Endothelial cell of umbilical vein (primary cell): Measurements from ENCODE around the gene DPH2. TPM values are rescaled to one million over a fixed set of nuclear protein-coding genes. Genes with fewer than 3 reads are reported as not detected.
A peak's percentile ranks its signal among the peaks of the same experiment; 100 is the strongest.

Source experiments
- BruUV-seq: library from RNA; stranded (reverse); fragments of 400-500 nt; replicated peaks from 2 replicates; lab custom pipeline; 2021; lab: Mats Ljungman, UMichigan
- CTCF ChIA-PET: fragments of 300-600, 350-600 bp; sonication (Branson Sonifier 250); formaldehyde crosslinking; loops from one replicate; lab custom pipeline; 2021; ENCODE audit warnings: antibody characterized with exemption, inconsistent platforms; lab: Charles Lee
- POLR2A ChIA-PET: fragments of 300-600, 350-600 bp; sonication (Branson Sonifier 250); formaldehyde crosslinking; loops from one replicate; lab custom pipeline; 2021; ENCODE audit warnings: antibody characterized with exemption, inconsistent platforms; lab: Charles Lee
- DNase-seq: peaks from one replicate; pipeline ENCODE4 v3.0.0-alpha.2; 2011; ENCODE audit warnings: low read depth, low spot score
- FAIRE-seq: peaks from 2 replicates; lab custom pipeline; 2011; peaks lifted over from hg19 to GRCh38; lab: Jason Lieb, UNC
- H2AFZ ChIP-seq: 2 replicates; pipeline ENCODE4 v1.6.0; 2012; ENCODE audit warnings: low read depth, low read length, control low read depth, inconsistent platforms
- H3K27ac ChIP-seq: 2 replicates; pipeline ENCODE4 v1.5.1; 2011; ENCODE audit warnings: low read depth, mild to moderate bottlenecking, control low read depth, low read length, moderate library complexity; ENCODE audit not compliant: insufficient read depth
- H3K27me3 ChIP-seq, 2 experiments: 2 replicates each; pipeline versions ENCODE4 v1.6.0 to v1.6.1; 2011; ENCODE audit warnings: low read length in 2 of 2, mixed read lengths in 1 of 2; ENCODE audit not compliant: control insufficient read depth in 2 of 2, insufficient read depth in 2 of 2
- H3K36me3 ChIP-seq, 2 experiments: 2 replicates in 1 of 2; 3 replicates in 1 of 2; pipeline ENCODE4 v1.5.1; 2011; ENCODE audit warnings: low read length in 2 of 2, mild to moderate bottlenecking in 1 of 2, moderate library complexity in 1 of 2; ENCODE audit not compliant: control insufficient read depth in 2 of 2, insufficient read depth in 2 of 2; ENCODE audit errors: extremely low read depth in 1 of 2
- H3K4me1 ChIP-seq: 3 replicates; pipeline ENCODE4 v1.5.1; 2011; ENCODE audit warnings: mild to moderate bottlenecking, low read length; ENCODE audit not compliant: control insufficient read depth, insufficient read depth; ENCODE audit errors: extremely low read depth
- H3K4me2 ChIP-seq: 2 replicates; pipeline ENCODE4 v1.6.1; 2011; ENCODE audit warnings: low read length, control low read depth, mixed read lengths; ENCODE audit not compliant: insufficient read depth
- H3K4me3 ChIP-seq, 3 experiments: fragments of 200-600 bp in 1 of 3; sonication (generic), shearing (Covaris generic) in 1 of 3; replicated peaks in 1 of 3; 2 replicates each; pipeline ENCODE4 v1.5.1; 2011 to 2016; ENCODE audit warnings: control low read depth in 3 of 3, low read length in 3 of 3, mild to moderate bottlenecking in 2 of 3, inconsistent platforms in 1 of 3, low read depth in 1 of 3, moderate library complexity in 1 of 3; ENCODE audit not compliant: insufficient read depth in 1 of 3
- H3K79me2 ChIP-seq: 2 replicates; pipeline ENCODE4 v1.6.0; 2012; ENCODE audit warnings: low read length, inconsistent platforms; ENCODE audit not compliant: control insufficient read depth, insufficient read depth
- H3K9ac ChIP-seq: replicated peaks from 2 replicates; pipeline ENCODE3; 2011; ENCODE audit warnings: low read length, control low read depth; ENCODE audit not compliant: insufficient read depth; ENCODE audit errors: extremely low read depth
- H3K9me1 ChIP-seq: replicated peaks from 3 replicates; pipeline ENCODE4 v1.6.0; 2011; ENCODE audit warnings: mild to moderate bottlenecking, low read length; ENCODE audit not compliant: control insufficient read depth, insufficient read depth; ENCODE audit errors: extremely low read depth
- H3K9me3 ChIP-seq: replicated peaks from 2 replicates; pipeline ENCODE4 v1.5.1; 2012; ENCODE audit warnings: low read length, inconsistent platforms; ENCODE audit not compliant: control insufficient read depth, insufficient read depth
- H4K20me1 ChIP-seq: replicated peaks from 2 replicates; pipeline ENCODE3; 2011; ENCODE audit warnings: mild to moderate bottlenecking, low read length; ENCODE audit not compliant: control insufficient read depth, insufficient read depth; ENCODE audit errors: extremely low read depth
- CTCF ChIP-seq, 2 donors: IDR thresholded peaks; 1 replicate in 1 of 2; 2 replicates in 1 of 2; pipeline ENCODE4 v1.5.1; 2011; ENCODE audit warnings: low read length in 2 of 2, mild to moderate bottlenecking in 2 of 2, moderate library complexity in 2 of 2, control low read depth in 1 of 2, inconsistent platforms in 1 of 2, low read depth in 1 of 2; ENCODE audit not compliant: insufficient read depth in 1 of 2; ENCODE audit errors: extremely low read depth in 1 of 2
- EZH2 ChIP-seq: IDR thresholded peaks from 2 replicates; pipeline ENCODE4 v1.6.1; 2012; ENCODE audit warnings: borderline replicate concordance, low read depth, mild to moderate bottlenecking, moderate library complexity, low read length, inconsistent platforms; ENCODE audit not compliant: severe bottlenecking
- FOS ChIP-seq: IDR thresholded peaks from 2 replicates; pipeline ENCODE4 v1.6.1; 2011; ENCODE audit warnings: mild to moderate bottlenecking, low read length, moderate library complexity, borderline replicate concordance; ENCODE audit not compliant: insufficient read depth
- GATA2 ChIP-seq: IDR thresholded peaks from 2 replicates; pipeline ENCODE4 v1.7.0; 2011; ENCODE audit warnings: low read depth, mild to moderate bottlenecking, moderate library complexity, mixed read lengths, low read length; ENCODE audit not compliant: insufficient read length, insufficient read depth
- JUN ChIP-seq: IDR thresholded peaks from 2 replicates; pipeline ENCODE4 v1.6.1; 2011; ENCODE audit warnings: borderline replicate concordance, low read depth; ENCODE audit not compliant: insufficient read length, insufficient read depth
- MAX ChIP-seq: IDR thresholded peaks from 2 replicates; pipeline ENCODE4 v1.6.1; 2011; ENCODE audit not compliant: insufficient read depth, insufficient read length
- MYC ChIP-seq: IDR thresholded peaks from one replicate; pipeline ENCODE4 v1.6.1; 2011; ENCODE audit warnings: mild to moderate bottlenecking, low read depth, low read length
- POLR2A ChIP-seq: IDR thresholded peaks from 2 replicates; pipeline ENCODE4 v1.6.1; 2012; ENCODE audit warnings: low read depth, mild to moderate bottlenecking, control low read depth, low read length
- POLR2AphosphoS5 ChIP-seq: IDR thresholded peaks from 2 replicates; pipeline ENCODE4 v1.6.1; 2012; ENCODE audit warnings: low read depth, mild to moderate bottlenecking, control low read depth, low read length, moderate library complexity; ENCODE audit not compliant: insufficient read depth
- dilution Hi-C: fragments of 300-500 bp; cut with MboI; formaldehyde crosslinking; loops from one replicate; pipeline ENCODE4 v1.15.0; 2019; ENCODE audit warnings: low sequenced_read_pairs; ENCODE audit not compliant: extremely low pct_ligation_motif_present
- intact Hi-C: fragments of 100-400 bp; cut with micrococcal nuclease; formaldehyde crosslinking; loops from one replicate; pipeline ENCODE4 v1.10.0; 2022
- polyA plus RNA-seq, 4 experiments: library from polyadenylated mRNA; depleted of rRNA in 3 of 4; stranded (reverse) in 3 of 4; unstranded in 1 of 4; fragments of >200 nt; gene quantifications; 2 replicates each; pipeline versions ENCODE4 v1.2.1 to v1.2.3, GENCODE V29; 2011 to 2012; ENCODE audit warnings: missing spikeins in 1 of 4
- total RNA-seq: library from RNA; stranded (reverse); gene quantifications from 2 replicates; pipeline ENCODE4 v1.2.3, GENCODE V29; 2021

The DPH2 gene
- total and polyA plus RNA-seq, 2 donors (not counting 3 experiments of a cell fraction or from before 2014, with no cell fraction given), result 28.1 to 59.1 TPM

DNA sequence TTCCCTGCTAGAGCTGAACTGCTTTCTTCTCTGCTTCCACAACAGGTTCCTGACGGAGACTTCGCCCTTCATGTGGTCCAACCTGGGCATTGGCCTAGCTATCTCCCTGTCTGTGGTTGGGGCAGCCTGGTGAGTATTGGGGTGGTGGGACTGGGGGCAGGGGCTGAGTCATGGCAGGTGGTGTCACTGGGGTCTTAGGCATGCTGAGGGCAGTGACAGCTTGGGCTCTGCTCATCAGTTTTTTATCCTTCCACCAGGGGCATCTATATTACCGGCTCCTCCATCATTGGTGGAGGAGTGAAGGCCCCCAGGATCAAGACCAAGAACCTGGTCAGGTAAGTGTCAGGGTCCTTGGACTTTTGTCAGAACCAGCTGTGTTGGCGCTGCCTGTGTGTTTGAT lies 6.2 kb downstream of the DPH2 start:
- intact Hi-C loops (no loop called here), dilution Hi-C loops (no loop called here)
- Histone ChIP-seq H3K9ac (peak overlapping the region; percentile 80), H3K27ac (no peak overlapping the region), H3K4me1 (peaks cover 31% of the 10 kb centered on the region), H3K36me3 (peaks cover 0 to 15% of the 10 kb centered on the region in 2 experiments), H3K9me1 (no peaks in the 10 kb centered on the region), H3K27me3 (no peaks in the 10 kb centered on the region), H3K79me2 (peaks cover 41% of the 10 kb centered on the region), H3K4me3 (peak overlapping the region in 2 of 3 experiments; percentile 71 to 73), H2AFZ (no peak overlapping the region), H3K9me3 (no peaks in the 10 kb centered on the region), H3K4me2 (peak overlapping the region; percentile 62), H4K20me1 (no peaks in the 10 kb centered on the region)
- BruUV-seq, result no TSS peak
- DNase-seq, result no peak
- ChIA-PET POLR2A (no interaction called here), CTCF (interaction anchor here (0.9 to 1.9 kb wide), 3 partner anchors 12 to 41 kb away, joined by 3 to 7 read pairs (median 3); no protein-coding TSS in a partner anchor)
- no peak for FAIRE-seq
- TF ChIP-seq MYC, result no peak
- TF ChIP-seq MAX, result no peak
- TF ChIP-seq EZH2, result no peak
- TF ChIP-seq POLR2A, result no peak
- TF ChIP-seq POLR2AphosphoS5, result no peak
- TF ChIP-seq JUN, result no peak
- TF ChIP-seq GATA2, result no peak
- no peak for TF ChIP-seq FOS
- no peak for TF ChIP-seq CTCF (IDR thresholded peaks at IDR 0.05; ENCODE audit: extremely low read depth in 1 of 2, insufficient read depth in 1 of 2, low read depth in 1 of 2, low read length in 2 of 2)
